AG10803 (cell line): ENCODE results near the gene PRAMEF5.
"Not testable (repeated sequence)": the region's sequence is repeated elsewhere in the genome, so short reads cannot be mapped to it uniquely, and the experiment has no call there.

Experiments
- DNase-seq: peaks from one replicate; pipeline ENCODE4 v3.0.0; 2010; ENCODE audit warnings: low read depth
- H3K4me3 ChIP-seq: 2 replicates; pipeline ENCODE4 v1.5.1; 2011; ENCODE audit warnings: mild to moderate bottlenecking, low read length, control low read depth
- CTCF ChIP-seq: conservative IDR thresholded peaks from 2 replicates; pipeline ENCODE4 v1.5.1; 2011; ENCODE audit warnings: mild to moderate bottlenecking, low read length, control low read depth, inconsistent platforms

PRAMEF5 gene

GRCh38 chr1:13243536-13244263 is 10.3 kb upstream of the PRAMEF5 start:
- DNase-seq, H3K4me3 ChIP-seq: not testable (repeated sequence)

GRCh38 chr1:13245841-13246553 is 8.0 kb upstream of the PRAMEF5 start:
- not testable (repeated sequence) for DNase-seq, H3K4me3 ChIP-seq

GRCh38 chr1:13246554-13246871 is 7.5 kb upstream of the PRAMEF5 start:
- H3K4me3 ChIP-seq, DNase-seq: not testable (repeated sequence)

- H3K4me3 ChIP-seq, DNase-seq: not testable (repeated sequence)
Observed at GRCh38 chr1:13247122-13247521, 6.9 kb upstream of the PRAMEF5 start.

GRCh38 chr1:13265124-13265523 is 11.1 kb downstream of the PRAMEF5 start:
- not testable (repeated sequence) for DNase-seq, H3K4me3 ChIP-seq

- not testable (repeated sequence) for H3K4me3 ChIP-seq, DNase-seq
- TF ChIP-seq CTCF = 0 out of 2 replicates have a peak, but pooled peaks have one; percentile 0
Observed at GRCh38 chr1:13277016-13277415, 23.0 kb downstream of the PRAMEF5 start.

GRCh38 chr1:13279617-13280016 is 25.6 kb downstream of the PRAMEF5 start:
- not testable (repeated sequence) for H3K4me3 ChIP-seq, DNase-seq

- not testable (repeated sequence) for DNase-seq, H3K4me3 ChIP-seq
Observed at GRCh38 chr1:13285037-13285436, 31.0 kb downstream of the PRAMEF5 start, which contains the start of gene PRAMEF8. Gene PRAMEF8 (minus strand): TSS chr1:13285137. CDS start chr1:13284091, 1,046 bp downstream.

- not testable (repeated sequence) for H3K4me3 ChIP-seq, DNase-seq
Observed at GRCh38 chr1:13289030-13289429, 35.0 kb downstream of the PRAMEF5 start.

- H3K4me3 ChIP-seq, DNase-seq: not testable (repeated sequence)
Observed at GRCh38 chr1:13297216-13297931, 43.4 kb downstream of the PRAMEF5 start.

GRCh38 chr1:13298699-13299098 is 44.7 kb downstream of the PRAMEF5 start:
- not testable (repeated sequence) for DNase-seq, H3K4me3 ChIP-seq

GRCh38 chr1:13302197-13302596 is 48.2 kb downstream of the PRAMEF5 start:
- not testable (repeated sequence) for H3K4me3 ChIP-seq, DNase-seq

GRCh38 chr1:13303239-13303638 is 49.2 kb downstream of the PRAMEF5 start, which contains the start of gene PRAMEF33:
Gene PRAMEF33 (plus strand): TSS chr1:13303539. CDS start chr1:13305955, 2,416 bp downstream.
- DNase-seq, H3K4me3 ChIP-seq: not testable (repeated sequence)
